ENCODE results near the gene PIGO. TPM values are rescaled to one million over a fixed set of nuclear protein-coding genes. Genes with fewer than 3 reads are reported as not detected.

The PIGO gene
- total and polyA plus RNA-seq, 9 of the 15 experiments (the other 6 are each of a cell fraction or from before 2014, with no cell fraction given) = 5.4 to 13.7 (median 9.7) TPM

DNA sequence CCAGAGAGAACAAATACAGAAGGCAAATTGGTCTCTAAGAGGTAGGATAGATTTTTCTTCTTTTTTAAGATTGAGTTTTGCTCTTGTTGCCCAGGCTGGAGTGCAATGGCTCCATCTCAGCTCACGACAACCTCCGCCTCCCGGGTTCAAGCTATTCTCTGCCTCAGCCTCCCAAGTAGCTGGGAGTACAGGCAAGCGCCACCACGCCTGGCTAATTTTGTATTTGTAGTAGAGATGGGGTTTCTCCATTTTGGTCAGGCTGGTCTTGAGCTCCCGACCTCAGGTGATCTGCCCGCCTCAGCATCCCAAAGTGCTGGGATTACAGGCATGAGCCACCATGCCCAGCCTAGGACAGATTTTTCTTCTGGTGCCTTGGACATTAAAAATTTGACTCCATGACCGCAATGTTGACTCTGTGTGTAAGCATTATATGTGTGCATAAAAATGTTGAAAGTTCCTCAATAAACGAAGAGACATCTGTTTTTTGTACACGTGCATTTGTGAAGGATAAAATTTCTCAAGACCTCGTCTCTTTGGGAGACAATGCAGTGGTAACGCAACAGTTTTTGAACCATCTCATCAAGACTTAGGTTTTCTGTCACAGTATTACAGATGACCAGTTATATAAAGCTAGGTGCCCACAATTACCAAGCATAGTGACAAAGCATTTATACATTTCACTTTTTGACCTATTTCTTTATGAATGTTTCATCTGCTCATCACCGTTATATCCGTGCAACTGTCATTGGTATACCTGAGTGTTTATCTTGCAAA lies 41.3 kb downstream of the PIGO start:
- H3K36me3 ChIP-seq (ENCODE audit: control insufficient read depth, insufficient read depth, low read length) = peaks cover 50% of the 10 kb centered on the region
- FAIRE-seq = no peak
- H3K4me3 ChIP-seq = no peak overlapping the region
- H3K27me3 ChIP-seq (ENCODE audit: control insufficient read depth in 2 of 2, insufficient read depth in 2 of 2, low read length in 2 of 2) = no peaks in the 10 kb centered on the region
- in situ Hi-C loops (cut with MboI) = no loop called here
- H3K9me3 ChIP-seq (replicated peaks; ENCODE audit: control insufficient read depth, insufficient read depth, low read depth, low read length) = no peaks in the 10 kb centered on the region
- ChIA-PET POLR2A (interaction anchor here (0.9 to 3.8 kb wide), 2 partner anchors 11 to 14 kb away, joined by 3 to 12 read pairs; no protein-coding TSS in a partner anchor), CTCF (ENCODE audit: low intra/inter-chr PET ratio) (no interaction called here)
- H4K20me1 ChIP-seq (replicated peaks; ENCODE audit: control insufficient read depth, insufficient read depth, low read length) = no peaks in the 10 kb centered on the region
- intact Hi-C loops (cut with micrococcal nuclease) = loop anchor here (5.0 kb wide), 2 partner anchors 58 to 158 kb away; a partner anchor contains a TSS
- H3K9ac ChIP-seq (ENCODE audit: insufficient read depth in 1 of 2, low read depth in 2 of 2, low read length in 2 of 2) = no peak overlapping the region
- no peaks in the 10 kb centered on the region for H3K9me1 ChIP-seq (ENCODE audit: control insufficient read depth, insufficient read depth, low read length)
- H2AFZ ChIP-seq (ENCODE audit: low read depth, low read length) = no peak overlapping the region
- peaks cover 0 to 2% of the 10 kb centered on the region in 2 experiments; a peak in 2 of 5 replicates for H3K4me1 ChIP-seq (replicated peaks in 1 of 2; ENCODE audit: control insufficient read depth in 2 of 2, insufficient read depth in 2 of 2, low read length in 2 of 2)
- 90% methylated on average over 11 of the region's 14 CpGs for WGBS (ENCODE audit: insufficient coverage, low coverage, missing lambda C conversion rate)
- no peak overlapping the region for H3K27ac ChIP-seq (ENCODE audit: extremely low read depth, low read depth, low read length)
- H3K4me2 ChIP-seq (ENCODE audit: insufficient read depth, low read length) = no peak overlapping the region
- H3K79me2 ChIP-seq (ENCODE audit: control insufficient read depth, insufficient read depth, low read length) = no peaks in the 10 kb centered on the region
- no peak; the same call in 1 of the 3 replicates for ATAC-seq
- BruUV-seq (replicated peaks) = no TSS peak
- no peak for DNase-seq (ENCODE audit: extremely low read depth in 1 of 4, low spot score in 3 of 4)
- TF ChIP-seq, protein P1, sequence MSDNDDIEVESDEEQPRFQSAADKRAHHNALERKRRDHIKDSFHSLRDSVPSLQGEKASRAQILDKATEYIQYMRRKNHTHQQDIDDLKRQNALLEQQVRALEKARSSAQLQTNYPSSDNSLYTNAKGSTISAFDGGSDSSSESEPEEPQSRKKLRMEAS (CRISPR knock-in tag; IDR thresholded peaks at IDR 0.05) = no peak
- peak; percentile 51; the same call in 1 of the 2 replicates for TF ChIP-seq SUPT5H (IDR thresholded peaks at IDR 0.05)
- peak; percentile 59; the same call in 1 of the 2 replicates for TF ChIP-seq POLR2A (conservative IDR thresholded peaks at IDR 0.05)
- peak; percentile 38 for TF ChIP-seq POLR2G (IDR thresholded peaks at IDR 0.05; ENCODE audit: low read depth, low read length)
- TF ChIP-seq NCOA1 (IDR thresholded peaks at IDR 0.05; ENCODE audit: low read depth) = no peak
- TF ChIP-seq, protein P2, sequence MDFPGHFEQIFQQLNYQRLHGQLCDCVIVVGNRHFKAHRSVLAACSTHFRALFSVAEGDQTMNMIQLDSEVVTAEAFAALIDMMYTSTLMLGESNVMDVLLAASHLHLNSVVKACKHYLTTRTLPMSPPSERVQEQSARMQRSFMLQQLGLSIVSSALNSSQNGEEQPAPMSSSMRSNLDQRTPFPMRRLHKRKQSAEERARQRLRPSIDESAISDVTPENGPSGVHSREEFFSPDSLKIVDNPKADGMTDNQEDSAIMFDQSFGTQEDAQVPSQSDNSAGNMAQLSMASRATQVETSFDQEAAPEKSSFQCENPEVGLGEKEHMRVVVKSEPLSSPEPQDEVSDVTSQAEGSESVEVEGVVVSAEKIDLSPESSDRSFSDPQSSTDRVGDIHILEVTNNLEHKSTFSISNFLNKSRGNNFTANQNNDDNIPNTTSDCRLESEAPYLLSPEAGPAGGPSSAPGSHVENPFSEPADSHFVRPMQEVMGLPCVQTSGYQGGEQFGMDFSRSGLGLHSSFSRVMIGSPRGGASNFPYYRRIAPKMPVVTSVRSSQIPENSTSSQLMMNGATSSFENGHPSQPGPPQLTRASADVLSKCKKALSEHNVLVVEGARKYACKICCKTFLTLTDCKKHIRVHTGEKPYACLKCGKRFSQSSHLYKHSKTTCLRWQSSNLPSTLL (IDR thresholded peaks at IDR 0.05) = no peak
- TF ChIP-seq SLC30A9 (CRISPR knock-in tag; IDR thresholded peaks at IDR 0.05) = no peak
- TF ChIP-seq SRSF9 (IDR thresholded peaks at IDR 0.05; ENCODE audit: borderline replicate concordance, low read depth, low read length) = no peak
- TF ChIP-seq, protein P3, sequence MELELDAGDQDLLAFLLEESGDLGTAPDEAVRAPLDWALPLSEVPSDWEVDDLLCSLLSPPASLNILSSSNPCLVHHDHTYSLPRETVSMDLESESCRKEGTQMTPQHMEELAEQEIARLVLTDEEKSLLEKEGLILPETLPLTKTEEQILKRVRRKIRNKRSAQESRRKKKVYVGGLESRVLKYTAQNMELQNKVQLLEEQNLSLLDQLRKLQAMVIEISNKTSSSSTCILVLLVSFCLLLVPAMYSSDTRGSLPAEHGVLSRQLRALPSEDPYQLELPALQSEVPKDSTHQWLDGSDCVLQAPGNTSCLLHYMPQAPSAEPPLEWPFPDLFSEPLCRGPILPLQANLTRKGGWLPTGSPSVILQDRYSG (tag; conservative IDR thresholded peaks at IDR 0.05; ENCODE audit: low read depth) = no peak
- TF ChIP-seq, protein P4, sequence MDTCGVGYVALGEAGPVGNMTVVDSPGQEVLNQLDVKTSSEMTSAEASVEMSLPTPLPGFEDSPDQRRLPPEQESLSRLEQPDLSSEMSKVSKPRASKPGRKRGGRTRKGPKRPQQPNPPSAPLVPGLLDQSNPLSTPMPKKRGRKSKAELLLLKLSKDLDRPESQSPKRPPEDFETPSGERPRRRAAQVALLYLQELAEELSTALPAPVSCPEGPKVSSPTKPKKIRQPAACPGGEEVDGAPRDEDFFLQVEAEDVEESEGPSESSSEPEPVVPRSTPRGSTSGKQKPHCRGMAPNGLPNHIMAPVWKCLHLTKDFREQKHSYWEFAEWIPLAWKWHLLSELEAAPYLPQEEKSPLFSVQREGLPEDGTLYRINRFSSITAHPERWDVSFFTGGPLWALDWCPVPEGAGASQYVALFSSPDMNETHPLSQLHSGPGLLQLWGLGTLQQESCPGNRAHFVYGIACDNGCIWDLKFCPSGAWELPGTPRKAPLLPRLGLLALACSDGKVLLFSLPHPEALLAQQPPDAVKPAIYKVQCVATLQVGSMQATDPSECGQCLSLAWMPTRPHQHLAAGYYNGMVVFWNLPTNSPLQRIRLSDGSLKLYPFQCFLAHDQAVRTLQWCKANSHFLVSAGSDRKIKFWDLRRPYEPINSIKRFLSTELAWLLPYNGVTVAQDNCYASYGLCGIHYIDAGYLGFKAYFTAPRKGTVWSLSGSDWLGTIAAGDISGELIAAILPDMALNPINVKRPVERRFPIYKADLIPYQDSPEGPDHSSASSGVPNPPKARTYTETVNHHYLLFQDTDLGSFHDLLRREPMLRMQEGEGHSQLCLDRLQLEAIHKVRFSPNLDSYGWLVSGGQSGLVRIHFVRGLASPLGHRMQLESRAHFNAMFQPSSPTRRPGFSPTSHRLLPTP (IDR thresholded peaks at IDR 0.05; ENCODE audit: borderline replicate concordance, extremely low read depth, insufficient read length) = no peak
- no peak for TF ChIP-seq BHLHE40 (IDR thresholded peaks at IDR 0.05; ENCODE audit: low read length)
- TF ChIP-seq, protein P5, sequence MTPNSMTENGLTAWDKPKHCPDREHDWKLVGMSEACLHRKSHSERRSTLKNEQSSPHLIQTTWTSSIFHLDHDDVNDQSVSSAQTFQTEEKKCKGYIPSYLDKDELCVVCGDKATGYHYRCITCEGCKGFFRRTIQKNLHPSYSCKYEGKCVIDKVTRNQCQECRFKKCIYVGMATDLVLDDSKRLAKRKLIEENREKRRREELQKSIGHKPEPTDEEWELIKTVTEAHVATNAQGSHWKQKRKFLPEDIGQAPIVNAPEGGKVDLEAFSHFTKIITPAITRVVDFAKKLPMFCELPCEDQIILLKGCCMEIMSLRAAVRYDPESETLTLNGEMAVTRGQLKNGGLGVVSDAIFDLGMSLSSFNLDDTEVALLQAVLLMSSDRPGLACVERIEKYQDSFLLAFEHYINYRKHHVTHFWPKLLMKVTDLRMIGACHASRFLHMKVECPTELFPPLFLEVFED (CRISPR knock-in tag; conservative IDR thresholded peaks at IDR 0.05) = 0 out of 2 replicates have a peak, but pooled peaks have one; percentile 44
- TF ChIP-seq POLR2B (IDR thresholded peaks at IDR 0.05; ENCODE audit: low read depth, partially characterized antibody) = peak; percentile 15

Data from K562 (cell line).